HepG2 (cell line): Measurements from ENCODE around the gene BAIAP2L2. TPM values are rescaled to one million over a fixed set of nuclear protein-coding genes. Genes with fewer than 3 reads are reported as not detected.
A peak's percentile ranks its signal among the peaks of the same experiment; 100 is the strongest.

ENCODE experiments used
- ARNT2 ChIP-seq: sonication (generic); formaldehyde crosslinking; IDR thresholded peaks from 2 replicates; pipeline ENCODE4 v1.8.0; 2022; ENCODE audit warnings: mild to moderate bottlenecking, low read depth, missing genetic modification reagents, moderate library complexity
- BRD4 ChIP-seq: sonication (generic); formaldehyde crosslinking; IDR thresholded peaks from 2 replicates; pipeline ENCODE4 v1.4.0; 2020; ENCODE audit warnings: missing genetic modification reagents
- CEBPB ChIP-seq: IDR thresholded peaks from 2 replicates; pipeline ENCODE4 v1.6.1; 2011; ENCODE audit warnings: low read depth, low read length, improper control_type of control experiment, borderline replicate concordance
- KLF9 ChIP-seq: IDR thresholded peaks from 2 replicates; pipeline ENCODE4 v1.6.1; 2016; ENCODE audit warnings: low read depth
- PAWR ChIP-seq: sonication (generic); formaldehyde crosslinking; IDR thresholded peaks from 2 replicates; pipeline ENCODE4 v1.4.0; 2020; ENCODE audit warnings: missing genetic modification reagents, mild to moderate bottlenecking, borderline replicate concordance
- PCBP1 ChIP-seq: fragments of 200-400 bp; formaldehyde crosslinking; IDR thresholded peaks from 2 replicates; pipeline ENCODE4 v1.6.1; 2017; ENCODE audit warnings: mild to moderate bottlenecking, low read depth, low read length, borderline replicate concordance
- RBFOX2 ChIP-seq: fragments of 200-400 bp; formaldehyde crosslinking; IDR thresholded peaks from 2 replicates; pipeline ENCODE4 v1.6.1; 2017; ENCODE audit warnings: low read depth, mild to moderate bottlenecking, low read length
- RBM22 ChIP-seq: fragments of 200-400 bp; formaldehyde crosslinking; optimal IDR thresholded peaks from 2 replicates; pipeline ENCODE3; 2017; ENCODE audit warnings: mild to moderate bottlenecking, low read length, moderate library complexity
- ZFP41 ChIP-seq: sonication (generic); formaldehyde crosslinking; IDR thresholded peaks from 2 replicates; pipeline ENCODE4 v1.4.0; 2020; ENCODE audit warnings: mild to moderate bottlenecking, missing genetic modification reagents, borderline replicate concordance
- ZMYM4 ChIP-seq: sonication (generic); formaldehyde crosslinking; IDR thresholded peaks from 2 replicates; pipeline ENCODE4 v1.8.1; 2023; ENCODE audit warnings: mild to moderate bottlenecking, missing genetic modification reagents
- ZNF121 ChIP-seq: sonication (generic); formaldehyde crosslinking; IDR thresholded peaks from 2 replicates; pipeline ENCODE4 v1.5.0; 2020; ENCODE audit warnings: mild to moderate bottlenecking, missing genetic modification reagents
- ZNF30 ChIP-seq: sonication (generic); formaldehyde crosslinking; IDR thresholded peaks from 2 replicates; pipeline ENCODE4 v1.5.0; 2020; ENCODE audit warnings: mild to moderate bottlenecking, missing genetic modification reagents
- ZNF451 ChIP-seq: sonication (generic); formaldehyde crosslinking; IDR thresholded peaks from 2 replicates; pipeline ENCODE4 v1.5.0; 2020; ENCODE audit warnings: mild to moderate bottlenecking, missing genetic modification reagents
- ZNF589 ChIP-seq: sonication (generic); formaldehyde crosslinking; conservative IDR thresholded peaks from 2 replicates; pipeline ENCODE4 v1.8.0; 2022; ENCODE audit warnings: mild to moderate bottlenecking, moderate library complexity, missing genetic modification reagents
- ZNF607 ChIP-seq: sonication (generic); formaldehyde crosslinking; IDR thresholded peaks from 2 replicates; pipeline ENCODE4 v1.5.1; 2020; ENCODE audit warnings: missing genetic modification reagents, mild to moderate bottlenecking, borderline replicate concordance
- ZNF619 ChIP-seq: sonication (generic); formaldehyde crosslinking; IDR thresholded peaks from 2 replicates; pipeline ENCODE4 v1.4.0; 2020; ENCODE audit warnings: mild to moderate bottlenecking, missing genetic modification reagents
- ZNF776 ChIP-seq: sonication (generic); formaldehyde crosslinking; IDR thresholded peaks from 2 replicates; pipeline ENCODE4 v1.4.0; 2020; ENCODE audit warnings: mild to moderate bottlenecking, missing genetic modification reagents
- ZNF780A ChIP-seq: sonication (generic); formaldehyde crosslinking; IDR thresholded peaks from 2 replicates; pipeline ENCODE4 v1.8.0; 2022; ENCODE audit warnings: mild to moderate bottlenecking, missing genetic modification reagents, moderate library complexity
- polyA plus RNA-seq, 8 experiments: library from polyadenylated mRNA; depleted of rRNA in 3 of 8; stranded (reverse) in 7 of 8; unstranded in 1 of 8; fragments of >200 nt; fragmentation: Illumina TruSeq in 4 of 8; extraction: Trizol in 4 of 8; gene quantifications; 2 replicates each; pipeline versions ENCODE4 v1.2.1 to v1.2.3, GENCODE V29; 2011 to 2016; ENCODE audit warnings: low read depth in 4 of 8, missing spikeins in 1 of 8, mixed read lengths in 1 of 8; ENCODE audit not compliant: insufficient read depth in 1 of 8
- total RNA-seq, 5 experiments: library from RNA; depleted of rRNA; stranded (reverse); fragments of >200 nt; fragmentation: Illumina TruSeq; extraction: Trizol; gene quantifications; 2 replicates each; pipeline ENCODE4 v1.2.3, GENCODE V29; 2016; ENCODE audit warnings: low read depth in 1 of 5
- TF ChIP-seq, protein P1 (sequence below): sonication (generic); formaldehyde crosslinking; IDR thresholded peaks from 2 replicates; pipeline ENCODE4 v1.8.1; 2023; ENCODE audit warnings: missing genetic modification reagents, mild to moderate bottlenecking, borderline replicate concordance
- TF ChIP-seq, protein P2 (sequence below): sonication (generic); formaldehyde crosslinking; IDR thresholded peaks from 2 replicates; pipeline ENCODE4 v1.4.0; 2020; ENCODE audit warnings: low read depth, mild to moderate bottlenecking, missing genetic modification reagents
- TF ChIP-seq, protein P3 (sequence below): sonication (generic); formaldehyde crosslinking; IDR thresholded peaks from 2 replicates; pipeline ENCODE4 v1.4.0; 2020; ENCODE audit warnings: missing genetic modification reagents, borderline replicate concordance
- TF ChIP-seq, protein P4 (sequence below): sonication (generic); formaldehyde crosslinking; IDR thresholded peaks from 2 replicates; pipeline ENCODE4 v1.4.0; 2020; ENCODE audit warnings: missing genetic modification reagents

Gene BAIAP2L2
- total and polyA plus RNA-seq, 2 of the 13 experiments (the other 11 are each of a cell fraction or from before 2014, with no cell fraction given): 4.4 to 7.5 TPM

DNA sequence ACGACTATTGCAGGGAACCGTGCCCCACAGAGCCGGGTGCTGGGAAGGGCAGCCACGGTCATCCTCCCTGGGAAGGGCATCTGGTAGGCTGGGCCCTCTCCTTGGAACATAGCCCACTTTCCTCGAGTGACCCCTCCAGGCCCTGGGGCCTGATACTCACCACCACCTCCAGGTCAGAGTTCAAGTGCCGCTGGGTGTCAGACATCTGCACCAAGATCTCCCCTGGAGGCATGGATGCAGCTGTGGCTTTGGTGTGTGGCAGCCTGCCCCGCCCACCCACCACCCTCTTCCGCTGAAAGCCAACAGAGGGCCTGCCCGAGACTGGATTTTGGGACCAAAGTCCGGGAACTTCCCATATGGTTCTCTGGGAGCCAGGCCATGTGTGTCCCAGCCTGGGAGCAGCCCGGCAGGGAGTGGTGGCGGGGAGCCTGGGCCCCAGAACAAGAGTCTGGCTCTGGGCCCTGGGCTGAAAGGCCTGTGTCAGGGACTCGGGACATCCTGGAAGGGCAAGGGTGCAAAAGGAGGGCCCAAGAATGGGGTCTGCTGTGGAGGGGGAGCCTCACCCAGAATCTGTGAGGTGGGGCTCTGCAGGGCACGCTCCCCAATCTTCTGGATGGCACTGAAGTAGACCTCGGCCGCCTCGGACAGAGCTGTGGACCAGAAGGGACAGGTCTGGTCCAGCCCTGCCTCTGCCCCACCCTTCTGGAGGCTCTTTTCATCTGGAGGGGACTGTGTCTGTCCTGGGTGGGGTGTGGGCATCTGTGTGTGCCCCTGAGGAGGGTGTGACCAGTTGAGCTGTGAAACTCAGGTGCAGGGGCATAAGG is 2.6 kb downstream of the BAIAP2L2 start (continued):
- TF ChIP-seq PCBP1 (0 out of 2 replicates have a peak, but pooled peaks have one; percentile 48), BRD4 (no peak), CEBPB (no peak), ZNF30 (no peak), ZMYM4 (CRISPR knock-in tag) (no peak), PAWR (CRISPR knock-in tag) (no peak), ZNF121 (CRISPR knock-in tag) (0 out of 2 replicates have a peak, but pooled peaks have one; percentile 24), ZNF776 (no peak), RBM22 (no peak), ZNF451 (CRISPR knock-in tag) (0 out of 2 replicates have a peak, but pooled peaks have one; percentile 49), ZNF607 (CRISPR knock-in tag) (no peak), ZNF780A (no peak), RBFOX2 (no peak), KLF9 (CRISPR knock-in tag) (no peak), ZFP41 (CRISPR knock-in tag) (no peak), ZNF589 (CRISPR knock-in tag) (no peak), ARNT2 (CRISPR knock-in tag) (no peak), ZNF619 (CRISPR knock-in tag) (no peak)
- TF ChIP-seq, protein P1, sequence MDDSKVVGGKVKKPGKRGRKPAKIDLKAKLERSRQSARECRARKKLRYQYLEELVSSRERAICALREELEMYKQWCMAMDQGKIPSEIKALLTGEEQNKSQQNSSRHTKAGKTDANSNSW: no peak
- TF ChIP-seq, protein P2, sequence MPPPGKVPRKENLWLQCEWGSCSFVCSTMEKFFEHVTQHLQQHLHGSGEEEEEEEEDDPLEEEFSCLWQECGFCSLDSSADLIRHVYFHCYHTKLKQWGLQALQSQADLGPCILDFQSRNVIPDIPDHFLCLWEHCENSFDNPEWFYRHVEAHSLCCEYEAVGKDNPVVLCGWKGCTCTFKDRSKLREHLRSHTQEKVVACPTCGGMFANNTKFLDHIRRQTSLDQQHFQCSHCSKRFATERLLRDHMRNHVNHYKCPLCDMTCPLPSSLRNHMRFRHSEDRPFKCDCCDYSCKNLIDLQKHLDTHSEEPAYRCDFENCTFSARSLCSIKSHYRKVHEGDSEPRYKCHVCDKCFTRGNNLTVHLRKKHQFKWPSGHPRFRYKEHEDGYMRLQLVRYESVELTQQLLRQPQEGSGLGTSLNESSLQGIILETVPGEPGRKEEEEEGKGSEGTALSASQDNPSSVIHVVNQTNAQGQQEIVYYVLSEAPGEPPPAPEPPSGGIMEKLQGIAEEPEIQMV (CRISPR knock-in tag): no peak; the same call in 1 of the 2 replicates
- TF ChIP-seq, protein P3, sequence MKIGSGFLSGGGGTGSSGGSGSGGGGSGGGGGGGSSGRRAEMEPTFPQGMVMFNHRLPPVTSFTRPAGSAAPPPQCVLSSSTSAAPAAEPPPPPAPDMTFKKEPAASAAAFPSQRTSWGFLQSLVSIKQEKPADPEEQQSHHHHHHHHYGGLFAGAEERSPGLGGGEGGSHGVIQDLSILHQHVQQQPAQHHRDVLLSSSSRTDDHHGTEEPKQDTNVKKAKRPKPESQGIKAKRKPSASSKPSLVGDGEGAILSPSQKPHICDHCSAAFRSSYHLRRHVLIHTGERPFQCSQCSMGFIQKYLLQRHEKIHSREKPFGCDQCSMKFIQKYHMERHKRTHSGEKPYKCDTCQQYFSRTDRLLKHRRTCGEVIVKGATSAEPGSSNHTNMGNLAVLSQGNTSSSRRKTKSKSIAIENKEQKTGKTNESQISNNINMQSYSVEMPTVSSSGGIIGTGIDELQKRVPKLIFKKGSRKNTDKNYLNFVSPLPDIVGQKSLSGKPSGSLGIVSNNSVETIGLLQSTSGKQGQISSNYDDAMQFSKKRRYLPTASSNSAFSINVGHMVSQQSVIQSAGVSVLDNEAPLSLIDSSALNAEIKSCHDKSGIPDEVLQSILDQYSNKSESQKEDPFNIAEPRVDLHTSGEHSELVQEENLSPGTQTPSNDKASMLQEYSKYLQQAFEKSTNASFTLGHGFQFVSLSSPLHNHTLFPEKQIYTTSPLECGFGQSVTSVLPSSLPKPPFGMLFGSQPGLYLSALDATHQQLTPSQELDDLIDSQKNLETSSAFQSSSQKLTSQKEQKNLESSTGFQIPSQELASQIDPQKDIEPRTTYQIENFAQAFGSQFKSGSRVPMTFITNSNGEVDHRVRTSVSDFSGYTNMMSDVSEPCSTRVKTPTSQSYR (CRISPR knock-in tag): 0 out of 2 replicates have a peak, but pooled peaks have one; percentile 7
- TF ChIP-seq, protein P4, sequence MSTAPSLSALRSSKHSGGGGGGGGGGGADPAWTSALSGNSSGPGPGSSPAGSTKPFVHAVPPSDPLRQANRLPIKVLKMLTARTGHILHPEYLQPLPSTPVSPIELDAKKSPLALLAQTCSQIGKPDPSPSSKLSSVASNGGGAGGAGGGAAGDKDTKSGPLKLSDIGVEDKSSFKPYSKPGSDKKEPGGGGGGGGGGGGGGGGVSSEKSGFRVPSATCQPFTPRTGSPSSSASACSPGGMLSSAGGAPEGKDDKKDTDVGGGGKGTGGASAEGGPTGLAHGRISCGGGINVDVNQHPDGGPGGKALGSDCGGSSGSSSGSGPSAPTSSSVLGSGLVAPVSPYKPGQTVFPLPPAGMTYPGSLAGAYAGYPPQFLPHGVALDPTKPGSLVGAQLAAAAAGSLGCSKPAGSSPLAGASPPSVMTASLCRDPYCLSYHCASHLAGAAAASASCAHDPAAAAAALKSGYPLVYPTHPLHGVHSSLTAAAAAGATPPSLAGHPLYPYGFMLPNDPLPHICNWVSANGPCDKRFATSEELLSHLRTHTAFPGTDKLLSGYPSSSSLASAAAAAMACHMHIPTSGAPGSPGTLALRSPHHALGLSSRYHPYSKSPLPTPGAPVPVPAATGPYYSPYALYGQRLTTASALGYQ (CRISPR knock-in tag): peak; percentile 54; the same call in 1 of the 2 replicates
